KMS-11 (cell line): ENCODE measurements around the gene SCAI.

Experiments
- H2AFZ ChIP-seq: fragments of 200-600 bp; sonication (generic); 2 replicates; pipeline ENCODE4 v1.6.1; 2016; ENCODE audit warnings: antibody characterized with exemption, mixed run types, low read depth
- H3K27ac ChIP-seq: fragments of 200-600 bp; sonication (generic); 2 replicates; pipeline ENCODE4 v1.6.1; 2016; ENCODE audit warnings: mild to moderate bottlenecking, mixed run types
- H3K27me3 ChIP-seq: fragments of 200-600 bp; sonication (generic); 2 replicates; pipeline ENCODE4 v1.6.1; 2017; ENCODE audit warnings: mild to moderate bottlenecking, low read depth, mixed run types, moderate library complexity; ENCODE audit not compliant: insufficient read depth
- H3K36me3 ChIP-seq: fragments of 200-600 bp; sonication (generic); 2 replicates; pipeline ENCODE4 v1.6.1; 2017; ENCODE audit warnings: mild to moderate bottlenecking, mixed run types; ENCODE audit not compliant: insufficient read depth
- H3K4me1 ChIP-seq: fragments of 200-600 bp; sonication (generic); 2 replicates; pipeline ENCODE4 v1.6.1; 2016; ENCODE audit warnings: mild to moderate bottlenecking, low read depth, mixed run types; ENCODE audit not compliant: poor library complexity, severe bottlenecking
- H3K4me2 ChIP-seq: fragments of 200-600 bp; sonication (generic); 2 replicates; pipeline ENCODE4 v1.7.0; 2016; ENCODE audit warnings: mild to moderate bottlenecking, mixed run types
- H3K4me3 ChIP-seq: fragments of 200-600 bp; sonication (generic); IDR thresholded peaks from 2 replicates; pipeline ENCODE4 v1.6.1; 2017; ENCODE audit warnings: low read depth, low read length, mixed read lengths; ENCODE audit not compliant: insufficient read depth
- H3K79me2 ChIP-seq: fragments of 200-600 bp; sonication (generic); 2 replicates; pipeline ENCODE4 v1.6.1; 2016; ENCODE audit warnings: low read depth, mixed run types; ENCODE audit not compliant: insufficient read depth
- H3K9ac ChIP-seq: fragments of 200-600 bp; sonication (generic); 2 replicates; pipeline ENCODE4 v1.6.1; 2016; ENCODE audit warnings: mild to moderate bottlenecking, mixed run types
- H4K20me1 ChIP-seq: fragments of 200-600 bp; sonication (generic); 2 replicates; pipeline ENCODE4 v1.6.1; 2016; ENCODE audit warnings: mild to moderate bottlenecking, mixed run types; ENCODE audit not compliant: insufficient read depth
- CTCF ChIP-seq: fragments of 200-600 bp; sonication (generic); conservative IDR thresholded peaks from 2 replicates; pipeline ENCODE4 v1.6.1; 2017; ENCODE audit warnings: low read depth, mild to moderate bottlenecking, antibody characterized with exemption, low read length, moderate library complexity, mixed read lengths

Gene SCAI

DNA sequence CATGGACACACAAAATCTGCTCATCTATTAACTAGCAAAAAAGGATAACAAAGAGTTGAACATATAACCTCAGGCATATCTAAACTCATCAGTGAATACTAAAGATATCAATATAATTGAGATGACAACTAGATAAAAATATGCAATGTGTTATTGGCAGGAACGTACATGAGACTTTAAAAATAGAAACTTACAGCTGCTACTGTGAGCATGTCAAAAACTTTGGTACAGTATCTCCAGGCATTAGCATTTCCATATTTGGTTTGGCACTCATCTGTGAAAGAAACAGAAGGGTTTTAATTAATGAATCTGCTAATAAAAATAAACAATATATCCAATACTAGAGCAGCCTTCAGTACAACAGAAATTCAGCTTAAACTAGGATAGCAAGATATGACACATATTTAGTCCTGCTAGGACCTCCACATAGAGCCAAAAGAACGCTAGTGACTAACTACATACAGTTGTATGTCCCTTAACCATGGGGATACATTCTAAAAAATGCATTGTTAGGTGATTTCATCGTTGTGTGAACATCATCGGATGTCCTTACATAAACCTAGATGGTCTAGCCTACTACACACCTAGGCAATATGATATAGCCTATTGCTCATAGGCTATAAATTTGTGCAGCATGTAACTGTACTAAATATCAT lies 10.5 kb upstream of the SCAI start:
- H4K20me1 ChIP-seq: no peaks in the 10 kb centered on the region

GRCh38 chr9:125151730-125152129 lies 8.4 kb upstream of the SCAI start:
- H3K27ac ChIP-seq: no peak overlapping the region
- H3K4me2 ChIP-seq: no peak overlapping the region
- no peak overlapping the region for H3K9ac ChIP-seq
- H3K27me3 ChIP-seq: no peaks in the 10 kb centered on the region
- peaks cover 19% of the 10 kb centered on the region for H3K4me1 ChIP-seq
- no peaks in the 10 kb centered on the region for H4K20me1 ChIP-seq
- no peak overlapping the region for H3K4me3 ChIP-seq
- no peak overlapping the region for H2AFZ ChIP-seq
- TF ChIP-seq CTCF: no peak
- H3K36me3 ChIP-seq: no peaks in the 10 kb centered on the region
- no peaks in the 10 kb centered on the region for H3K79me2 ChIP-seq

More for the DNA sequence above, 10.5 kb upstream of the SCAI start:
- Histone ChIP-seq H3K4me2 (no peak overlapping the region), H3K27me3 (no peaks in the 10 kb centered on the region), H3K36me3 (no peaks in the 10 kb centered on the region), H3K27ac (no peak overlapping the region), H3K9ac (no peak overlapping the region), H3K4me3 (no peak overlapping the region), H3K79me2 (no peaks in the 10 kb centered on the region), H2AFZ (no peak overlapping the region), H3K4me1 (no peaks in the 10 kb centered on the region)
- TF ChIP-seq CTCF: no peak

DNA sequence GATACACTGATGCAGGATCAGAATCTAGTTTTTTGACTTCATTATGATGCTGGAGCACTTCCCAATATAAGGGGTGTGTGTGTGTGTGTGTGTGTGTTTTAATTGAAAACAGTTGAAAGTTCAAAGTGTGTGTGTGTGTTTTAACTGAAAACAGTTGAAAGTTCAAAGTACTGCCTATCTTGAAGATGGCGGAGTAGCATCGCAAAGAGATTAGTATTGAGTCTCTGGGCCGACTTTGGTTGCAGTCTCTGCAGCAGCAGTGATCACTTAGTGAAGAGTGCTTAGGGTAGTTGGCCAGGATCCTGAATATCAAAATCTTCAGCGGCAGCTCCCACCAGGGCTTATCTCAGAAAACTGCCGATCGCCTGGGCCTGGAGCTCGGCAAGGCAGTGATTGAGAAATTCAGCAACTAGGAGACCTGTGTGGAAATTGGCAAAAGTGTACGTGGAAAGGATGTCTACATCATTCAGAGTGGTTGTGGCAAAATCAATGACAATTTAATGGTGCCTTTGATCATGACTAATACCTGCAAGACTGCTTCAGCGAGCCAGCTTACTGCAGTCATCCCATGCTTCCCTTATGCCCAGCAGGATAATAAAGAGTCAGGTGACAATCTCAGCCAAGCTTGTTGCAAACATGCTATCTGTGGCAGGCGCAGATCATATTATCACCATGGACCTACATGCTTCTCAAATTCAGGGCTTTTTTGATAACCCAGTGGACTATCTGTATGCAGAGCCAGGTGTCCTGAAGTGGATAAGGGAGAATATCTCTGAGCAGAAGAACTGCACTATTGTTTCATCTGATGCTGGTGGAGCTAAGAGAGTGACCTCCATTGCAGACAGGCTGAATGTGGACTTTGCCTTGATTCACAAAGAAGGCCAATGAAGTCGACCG lies 7.3 kb upstream of the SCAI start:
- H3K27me3 ChIP-seq: no peaks in the 10 kb centered on the region
- H3K4me1 ChIP-seq: peaks cover 30% of the 10 kb centered on the region
- no peak overlapping the region for H3K27ac ChIP-seq
- H3K4me2 ChIP-seq: no peak overlapping the region
- H4K20me1 ChIP-seq: no peaks in the 10 kb centered on the region
- H3K36me3 ChIP-seq: no peaks in the 10 kb centered on the region
- no peak overlapping the region for H3K9ac ChIP-seq
- H3K4me3 ChIP-seq: no peak overlapping the region
- H2AFZ ChIP-seq: no peak overlapping the region
- no peak for TF ChIP-seq CTCF
- H3K79me2 ChIP-seq: no peaks in the 10 kb centered on the region

DNA sequence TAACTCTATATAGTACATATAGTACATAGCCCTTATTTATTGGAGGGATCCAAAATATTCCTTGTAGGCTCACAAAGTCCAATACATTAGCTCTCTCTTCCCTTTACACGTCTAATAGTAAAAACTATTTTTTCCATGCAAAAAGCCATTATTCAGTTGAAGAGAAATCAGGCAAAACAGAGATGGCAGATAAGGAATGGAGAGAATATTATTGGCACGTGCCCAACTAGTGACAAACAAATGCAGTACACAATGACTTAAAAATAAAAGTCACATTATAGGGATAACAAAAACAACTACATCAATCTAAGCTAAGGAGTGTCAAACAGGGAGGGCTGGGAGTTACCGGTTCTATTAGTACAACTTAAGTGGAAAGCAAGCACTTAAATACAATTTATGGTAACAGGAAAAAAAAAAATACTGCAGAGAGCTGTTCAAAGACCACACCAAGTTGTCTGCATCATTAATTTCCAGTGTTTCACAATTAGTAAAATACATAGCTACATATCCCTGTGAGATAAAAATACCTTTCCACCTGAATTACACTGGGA lies 4.1 kb upstream of the SCAI start:
- H3K4me2 ChIP-seq: peak overlapping the region; percentile 42; the same call in 1 of the 2 replicates
- no peaks in the 10 kb centered on the region for H3K36me3 ChIP-seq
- no peaks in the 10 kb centered on the region for H3K27me3 ChIP-seq
- no peak overlapping the region for H3K4me3 ChIP-seq
- H3K4me1 ChIP-seq: peaks cover 42% of the 10 kb centered on the region
- no peak overlapping the region for H3K27ac ChIP-seq
- no peaks in the 10 kb centered on the region for H4K20me1 ChIP-seq
- no peak for TF ChIP-seq CTCF
- no peak overlapping the region for H3K9ac ChIP-seq
- no peaks in the 10 kb centered on the region for H3K79me2 ChIP-seq
- H2AFZ ChIP-seq: no peak overlapping the region
